Hepatocyte (in vitro differentiated cells): ENCODE results near the gene CHRNA1. TPM values are rescaled to one million over a fixed set of nuclear protein-coding genes. Genes with fewer than 3 reads are reported as not detected.
A peak's percentile ranks its signal among the peaks of the same experiment; 100 is the strongest.

Source experiments
- DNase-seq: peaks from one replicate; pipeline ENCODE4 v3.0.0-alpha.2; 2016; ENCODE audit warnings: low spot score
- H2AFZ ChIP-seq: fragments of 200-600 bp; sonication (generic); 2 replicates; pipeline ENCODE4 v1.6.0; 2016; ENCODE audit warnings: antibody characterized with exemption, mild to moderate bottlenecking
- H3K27ac ChIP-seq: fragments of 200-600 bp; sonication (generic); 2 replicates; pipeline ENCODE4 v1.5.1; 2016; ENCODE audit warnings: mild to moderate bottlenecking
- H3K27me3 ChIP-seq: fragments of 200-600 bp; sonication (generic); 2 replicates; pipeline ENCODE4 v1.6.1; 2016
- H3K36me3 ChIP-seq: fragments of 200-600 bp; sonication (generic); replicated peaks from 2 replicates; pipeline ENCODE4 v1.5.1; 2016; ENCODE audit warnings: low read depth; ENCODE audit not compliant: insufficient read depth
- H3K4me1 ChIP-seq: fragments of 200-600 bp; sonication (generic); 2 replicates; pipeline ENCODE4 v1.5.1; 2016; ENCODE audit warnings: mild to moderate bottlenecking, moderate library complexity; ENCODE audit not compliant: insufficient read depth
- H3K4me2 ChIP-seq: fragments of 200-600 bp; sonication (generic); 2 replicates; pipeline ENCODE4 v1.6.0; 2016
- H3K4me3 ChIP-seq: fragments of 200-600 bp; sonication (generic); 2 replicates; pipeline ENCODE4 v1.5.1; 2016; ENCODE audit warnings: mild to moderate bottlenecking
- H3K79me2 ChIP-seq: fragments of 200-600 bp; sonication (generic); 2 replicates; pipeline ENCODE4 v1.6.0; 2017; ENCODE audit warnings: mild to moderate bottlenecking
- H3K9me2 ChIP-seq: fragments of 200-600 bp; sonication (generic); replicated peaks from 2 replicates; pipeline ENCODE4 v1.6.0; 2017; ENCODE audit warnings: mild to moderate bottlenecking; ENCODE audit not compliant: insufficient read depth
- H3K9me3 ChIP-seq: fragments of 200-600 bp; sonication (generic); 2 replicates; pipeline ENCODE4 v1.5.1; 2016; ENCODE audit warnings: low read depth, mild to moderate bottlenecking
- H4K20me1 ChIP-seq: fragments of 200-600 bp; sonication (generic); 2 replicates; pipeline ENCODE4 v1.6.0; 2016; ENCODE audit warnings: mild to moderate bottlenecking; ENCODE audit not compliant: insufficient read depth, poor library complexity, severe bottlenecking
- CTCF ChIP-seq: fragments of 200-600 bp; sonication (generic); IDR thresholded peaks from 2 replicates; pipeline ENCODE4 v1.5.1; 2016; ENCODE audit warnings: antibody characterized with exemption, mild to moderate bottlenecking; ENCODE audit not compliant: poor library complexity
- EZH2 ChIP-seq: fragments of 200-600 bp; sonication (generic); IDR thresholded peaks from 2 replicates; pipeline ENCODE4 v1.6.1; 2016; ENCODE audit warnings: antibody characterized with exemption, mild to moderate bottlenecking, borderline replicate concordance
- EZH2phosphoT487 ChIP-seq: fragments of 200-600 bp; sonication (generic); IDR thresholded peaks from one replicate; pipeline ENCODE4 v1.6.1; 2018; ENCODE audit warnings: antibody characterized with exemption, mild to moderate bottlenecking, low read depth, moderate library complexity; ENCODE audit not compliant: unreplicated experiment, severe bottlenecking
- WGBS: methylation state at CpG from one replicate; pipeline ENCODE4 v1.1.6; 2016; ENCODE audit warnings: low lambda C conversion rate; ENCODE audit errors: missing lambda C conversion rate; 5-methylcytosine and 5-hydroxymethylcytosine counted together
- polyA plus RNA-seq: library from polyadenylated mRNA; unstranded; fragments of >200 nt; fragmentation: Nextera tagmentation; extraction: Ambion mirVana; gene quantifications from 2 replicates; pipeline ENCODE4 v1.2.1, GENCODE V29; 2016
- total RNA-seq: library from RNA; depleted of rRNA; stranded (reverse); fragments of >200 nt; gene quantifications from 2 replicates; pipeline ENCODE4 v1.2.3, GENCODE V29; 2014

Gene CHRNA1
- total and polyA plus RNA-seq, 2 experiments from 2014 or later, result 1.5 to 1.9 TPM

- H3K4me1 ChIP-seq, result peaks cover 8% of the 10 kb centered on the region
- H3K27me3 ChIP-seq, result no peaks in the 10 kb centered on the region
- H3K79me2 ChIP-seq, result no peaks in the 10 kb centered on the region
- H3K27ac ChIP-seq, result no peak overlapping the region
- no peak for DNase-seq
- no peaks in the 10 kb centered on the region for H4K20me1 ChIP-seq
- H3K36me3 ChIP-seq, result no peaks in the 10 kb centered on the region
- WGBS, result 73% methylated on average over 7 of the region's 7 CpGs
- no peak overlapping the region for H3K4me3 ChIP-seq
- peak overlapping the region; percentile 25 for H3K4me2 ChIP-seq
- no peak overlapping the region for H2AFZ ChIP-seq
- H3K9me3 ChIP-seq, result no peaks in the 10 kb centered on the region
- H3K9me2 ChIP-seq, result no peaks in the 10 kb centered on the region
- no peak for TF ChIP-seq EZH2
- no peak for TF ChIP-seq CTCF
- TF ChIP-seq EZH2phosphoT487, result no peak
Observed at GRCh38 chr2:174792309-174793025, 28.2 kb upstream of the CHRNA1 start.

GRCh38 chr2:174791746-174792280 lies 27.5 kb upstream of the CHRNA1 start:
- no peaks in the 10 kb centered on the region for H3K36me3 ChIP-seq
- no peak overlapping the region for H2AFZ ChIP-seq
- H3K4me1 ChIP-seq, result peaks cover 10% of the 10 kb centered on the region
- DNase-seq, result no peak
- H3K27me3 ChIP-seq, result no peaks in the 10 kb centered on the region
- H4K20me1 ChIP-seq, result no peaks in the 10 kb centered on the region
- H3K27ac ChIP-seq, result no peak overlapping the region
- no peak for TF ChIP-seq EZH2phosphoT487
- no peak for TF ChIP-seq EZH2
- TF ChIP-seq CTCF, result no peak
- H3K9me2 ChIP-seq, result no peaks in the 10 kb centered on the region
- H3K9me3 ChIP-seq, result no peaks in the 10 kb centered on the region
- no peak overlapping the region for H3K4me2 ChIP-seq
- H3K79me2 ChIP-seq, result no peaks in the 10 kb centered on the region
- 74% methylated on average over 7 of the region's 7 CpGs for WGBS
- H3K4me3 ChIP-seq, result no peak overlapping the region

- Histone ChIP-seq H3K4me1 (peaks cover 10% of the 10 kb centered on the region), H3K9me2 (no peaks in the 10 kb centered on the region), H3K79me2 (no peaks in the 10 kb centered on the region), H3K27ac (no peak overlapping the region), H3K9me3 (no peaks in the 10 kb centered on the region), H3K4me2 (no peak overlapping the region), H4K20me1 (no peaks in the 10 kb centered on the region), H3K36me3 (no peaks in the 10 kb centered on the region), H3K27me3 (no peaks in the 10 kb centered on the region), H3K4me3 (no peak overlapping the region), H2AFZ (no peak overlapping the region)
- DNase-seq, result no peak
- 84% methylated on average over 8 of the region's 8 CpGs for WGBS
- TF ChIP-seq EZH2 (no peak), CTCF (no peak), EZH2phosphoT487 (no peak)
Observed at GRCh38 chr2:174791020-174791419, 26.7 kb upstream of the CHRNA1 start.
